ENCODE data around the gene PRODH2. TPM values are rescaled to one million over a fixed set of nuclear protein-coding genes. Genes with fewer than 3 reads are reported as not detected.

PRODH2 gene
- total and polyA plus RNA-seq, 4 donors: not detected

- no peak overlapping the region for H3K27ac ChIP-seq (ENCODE audit: low read depth in 1 of 2, low read length in 2 of 2)
- no peaks in the 10 kb centered on the region for H3K9me3 ChIP-seq (ENCODE audit: control insufficient read depth, low read length)
- H3K27me3 ChIP-seq (ENCODE audit: control insufficient read depth in 1 of 2, insufficient read depth in 2 of 2, low read length in 1 of 2): no peaks in the 10 kb centered on the region
- DNase-seq (no peak), ATAC-seq (ENCODE audit: low FRiP score) (no peak)
- H3K4me3 ChIP-seq (ENCODE audit: low read length in 2 of 2): no peak overlapping the region
- no peaks in the 10 kb centered on the region for H3K4me1 ChIP-seq (ENCODE audit: control insufficient read depth in 1 of 2, insufficient read depth in 2 of 2, low read length in 2 of 2)
- intact Hi-C loops (cut with DNase I): no loop called here
- WGBS, 2 donors: 68 to 70% methylated on average over 5 to 8 of the region's 8 CpGs
- no peaks in the 10 kb centered on the region for H3K36me3 ChIP-seq (ENCODE audit: control insufficient read depth in 1 of 2, insufficient read depth in 2 of 2, low read length in 1 of 2)
Observed at GRCh38 chr19:35792888-35793287, 19.8 kb downstream of the PRODH2 start.

- Histone ChIP-seq H3K4me1 (ENCODE audit: control insufficient read depth in 1 of 2, insufficient read depth in 2 of 2, low read length in 2 of 2) (no peaks in the 10 kb centered on the region), H3K27ac (ENCODE audit: low read depth in 1 of 2, low read length in 2 of 2) (no peak overlapping the region), H3K27me3 (ENCODE audit: control insufficient read depth in 1 of 2, insufficient read depth in 2 of 2, low read length in 1 of 2) (no peaks in the 10 kb centered on the region), H3K4me3 (ENCODE audit: low read length in 2 of 2) (no peak overlapping the region), H3K36me3 (ENCODE audit: control insufficient read depth in 1 of 2, insufficient read depth in 2 of 2, low read length in 1 of 2) (no peaks in the 10 kb centered on the region), H3K9me3 (ENCODE audit: control insufficient read depth, low read length) (no peaks in the 10 kb centered on the region)
- intact Hi-C loops (cut with DNase I): no loop called here
- ATAC-seq (ENCODE audit: low FRiP score): no peak
- no peak for DNase-seq
- WGBS, 2 donors: 82 to 86% methylated on average over 15 of the region's 15 CpGs
Observed at GRCh38 chr19:35792312-35792711, 20.3 kb downstream of the PRODH2 start.

GRCh38 chr19:35791814-35792279, 20.8 kb downstream of the PRODH2 start:
- intact Hi-C loops (cut with DNase I): no loop called here
- no peak for DNase-seq
- no peaks in the 10 kb centered on the region for H3K36me3 ChIP-seq (ENCODE audit: control insufficient read depth in 1 of 2, insufficient read depth in 2 of 2, low read length in 1 of 2)
- 87 to 88% methylated on average over 9 of the region's 9 CpGs for WGBS, 2 donors
- no peak overlapping the region for H3K4me3 ChIP-seq (ENCODE audit: low read length in 2 of 2)
- no peak for ATAC-seq (ENCODE audit: low FRiP score)
- no peak overlapping the region for H3K27ac ChIP-seq (ENCODE audit: low read depth in 1 of 2, low read length in 2 of 2)
- no peaks in the 10 kb centered on the region for H3K4me1 ChIP-seq (ENCODE audit: control insufficient read depth in 1 of 2, insufficient read depth in 2 of 2, low read length in 2 of 2)
- no peaks in the 10 kb centered on the region for H3K27me3 ChIP-seq (ENCODE audit: control insufficient read depth in 1 of 2, insufficient read depth in 2 of 2, low read length in 1 of 2)
- H3K9me3 ChIP-seq (ENCODE audit: control insufficient read depth, low read length): no peaks in the 10 kb centered on the region

GRCh38 chr19:35790981-35791813, 21.4 kb downstream of the PRODH2 start:
- Histone ChIP-seq H3K36me3 (ENCODE audit: control insufficient read depth in 1 of 2, insufficient read depth in 2 of 2, low read length in 1 of 2) (no peaks in the 10 kb centered on the region), H3K9me3 (ENCODE audit: control insufficient read depth, low read length) (no peaks in the 10 kb centered on the region), H3K27me3 (ENCODE audit: control insufficient read depth in 1 of 2, insufficient read depth in 2 of 2, low read length in 1 of 2) (no peaks in the 10 kb centered on the region), H3K4me3 (ENCODE audit: low read length in 2 of 2) (no peak overlapping the region), H3K4me1 (ENCODE audit: control insufficient read depth in 1 of 2, insufficient read depth in 2 of 2, low read length in 2 of 2) (no peaks in the 10 kb centered on the region), H3K27ac (ENCODE audit: low read depth in 1 of 2, low read length in 2 of 2) (no peak overlapping the region)
- DNase-seq (no peak), ATAC-seq (ENCODE audit: low FRiP score) (no peak)
- 61% methylated on average over 20 of the region's 20 CpGs for WGBS, 2 donors
- intact Hi-C loops (cut with DNase I): no loop called here

GRCh38 chr19:35789978-35790944, 22.4 kb downstream of the PRODH2 start:
- Histone ChIP-seq H3K9me3 (ENCODE audit: control insufficient read depth, low read length) (no peaks in the 10 kb centered on the region), H3K4me1 (ENCODE audit: control insufficient read depth in 1 of 2, insufficient read depth in 2 of 2, low read length in 2 of 2) (no peaks in the 10 kb centered on the region), H3K36me3 (ENCODE audit: control insufficient read depth in 1 of 2, insufficient read depth in 2 of 2, low read length in 1 of 2) (no peaks in the 10 kb centered on the region), H3K4me3 (ENCODE audit: low read length in 2 of 2) (no peak overlapping the region), H3K27me3 (ENCODE audit: control insufficient read depth in 1 of 2, insufficient read depth in 2 of 2, low read length in 1 of 2) (no peaks in the 10 kb centered on the region), H3K27ac (ENCODE audit: low read depth in 1 of 2, low read length in 2 of 2) (no peak overlapping the region)
- 82% methylated on average over 19 of the region's 19 CpGs for whole genome bisulfite sequencing, 2 donors
- intact Hi-C loops (cut with DNase I): no loop called here
- DNase-seq (no peak), ATAC-seq (ENCODE audit: low FRiP score) (no peak)

GRCh38 chr19:35789195-35789977, 23.3 kb downstream of the PRODH2 start:
- H3K9me3 ChIP-seq (ENCODE audit: control insufficient read depth, low read length): no peaks in the 10 kb centered on the region
- 78 to 82% methylated on average over 10 to 11 of the region's 11 CpGs for WGBS, 2 donors
- no peak for DNase-seq
- no peaks in the 10 kb centered on the region for H3K36me3 ChIP-seq (ENCODE audit: control insufficient read depth in 1 of 2, insufficient read depth in 2 of 2, low read length in 1 of 2)
- ATAC-seq (ENCODE audit: low FRiP score): no peak
- intact Hi-C loops (cut with DNase I): no loop called here
- no peaks in the 10 kb centered on the region for H3K4me1 ChIP-seq (ENCODE audit: control insufficient read depth in 1 of 2, insufficient read depth in 2 of 2, low read length in 2 of 2)
- no peak overlapping the region for H3K27ac ChIP-seq (ENCODE audit: low read depth in 1 of 2, low read length in 2 of 2)
- H3K4me3 ChIP-seq (ENCODE audit: low read length in 2 of 2): no peak overlapping the region
- no peaks in the 10 kb centered on the region for H3K27me3 ChIP-seq (ENCODE audit: control insufficient read depth in 1 of 2, insufficient read depth in 2 of 2, low read length in 1 of 2)

GRCh38 chr19:35788205-35788960, 24.3 kb downstream of the PRODH2 start:
- ATAC-seq (ENCODE audit: low FRiP score) (no peak), DNase-seq (no peak)
- Histone ChIP-seq H3K4me1 (ENCODE audit: control insufficient read depth in 1 of 2, insufficient read depth in 2 of 2, low read length in 2 of 2) (no peaks in the 10 kb centered on the region), H3K4me3 (ENCODE audit: low read length in 2 of 2) (no peak overlapping the region), H3K36me3 (ENCODE audit: control insufficient read depth in 1 of 2, insufficient read depth in 2 of 2, low read length in 1 of 2) (no peaks in the 10 kb centered on the region), H3K27ac (ENCODE audit: low read depth in 1 of 2, low read length in 2 of 2) (no peak overlapping the region), H3K27me3 (ENCODE audit: control insufficient read depth in 1 of 2, insufficient read depth in 2 of 2, low read length in 1 of 2) (no peaks in the 10 kb centered on the region), H3K9me3 (ENCODE audit: control insufficient read depth, low read length) (no peaks in the 10 kb centered on the region)
- intact Hi-C loops (cut with DNase I): no loop called here
- WGBS, 2 donors: 75 to 79% methylated on average over 12 of the region's 12 CpGs

All from aorta (tissue), 5 donors.